ENCODE results near the gene FERMT2.

The FERMT2 gene

GRCh38 chr14:52863334-52863700, 87.5 kb downstream of the FERMT2 start:
- DNase-seq (ENCODE audit: low read depth): no peak

- no peak for DNase-seq (ENCODE audit: low read depth)
These were observed 88.1 kb downstream of the FERMT2 start for GRCh38 chr14:52862632-52863333.

GRCh38 chr14:52861403-52861802, 89.4 kb downstream of the FERMT2 start:
- DNase-seq (ENCODE audit: low read depth): no peak

- no peak for DNase-seq (ENCODE audit: low read depth)
These were observed 89.9 kb downstream of the FERMT2 start for GRCh38 chr14:52860910-52861309.

GRCh38 chr14:52860209-52860608, 90.6 kb downstream of the FERMT2 start:
- DNase-seq (ENCODE audit: low read depth): no peak

GRCh38 chr14:52856139-52856538, 94.7 kb downstream of the FERMT2 start:
- no peak for DNase-seq (ENCODE audit: low read depth)

GRCh38 chr14:52853522-52853854, 97.4 kb downstream of the FERMT2 start:
- no peak for DNase-seq (ENCODE audit: low read depth)

- no peak for DNase-seq (ENCODE audit: low read depth)
These were observed 97.9 kb downstream of the FERMT2 start for GRCh38 chr14:52852810-52853521.

GRCh38 chr14:52850451-52850909, 100.4 kb downstream of the FERMT2 start:
- no peak for DNase-seq (ENCODE audit: low read depth)

- DNase-seq (ENCODE audit: low read depth): no peak
These were observed 102.2 kb downstream of the FERMT2 start for GRCh38 chr14:52848626-52849025.

- DNase-seq (ENCODE audit: low read depth): no peak
These were observed 104.3 kb downstream of the FERMT2 start for GRCh38 chr14:52846591-52846990.

- DNase-seq (ENCODE audit: low read depth): no peak
These were observed 105.8 kb downstream of the FERMT2 start for GRCh38 chr14:52845081-52845480.

GRCh38 chr14:52844262-52845060, 106.4 kb downstream of the FERMT2 start:
- no peak for DNase-seq (ENCODE audit: low read depth)

GRCh38 chr14:52840877-52841276, 110.0 kb downstream of the FERMT2 start:
- DNase-seq (ENCODE audit: low read depth): no peak

- no peak for DNase-seq (ENCODE audit: low read depth)
These were observed 113.4 kb downstream of the FERMT2 start for GRCh38 chr14:52837451-52837850.

- no peak for DNase-seq (ENCODE audit: low read depth)
These were observed 114.8 kb downstream of the FERMT2 start for GRCh38 chr14:52836063-52836462.

- no peak for DNase-seq (ENCODE audit: low read depth)
These were observed 115.5 kb downstream of the FERMT2 start for GRCh38 chr14:52835122-52835903.

GRCh38 chr14:52834440-52834842, 116.4 kb downstream of the FERMT2 start:
- DNase-seq (ENCODE audit: low read depth): no peak

- DNase-seq (ENCODE audit: low read depth): no peak
These were observed 117.0 kb downstream of the FERMT2 start for GRCh38 chr14:52833891-52834290.

- DNase-seq (ENCODE audit: low read depth): no peak
These were observed 121.2 kb downstream of the FERMT2 start for GRCh38 chr14:52829527-52830185.

- DNase-seq (ENCODE audit: low read depth): no peak
These were observed 123.4 kb downstream of the FERMT2 start for GRCh38 chr14:52827426-52827825.

GRCh38 chr14:52825085-52825484, 125.8 kb downstream of the FERMT2 start:
- no peak for DNase-seq (ENCODE audit: low read depth)
